Skeletal muscle satellite cell (primary cell): ENCODE measurements around the gene BMP7.

Experiments
- H3K27me3 ChIP-seq: 2 replicates; pipeline ENCODE4 v1.7.0; 2013; ENCODE audit warnings: low read length; ENCODE audit not compliant: control insufficient read depth, insufficient read depth
- H3K36me3 ChIP-seq: 2 replicates; pipeline ENCODE4 v1.7.0; 2013; ENCODE audit warnings: mild to moderate bottlenecking, control low read depth, low read length; ENCODE audit not compliant: insufficient read depth
- H3K4me1 ChIP-seq: 2 replicates; pipeline ENCODE4 v1.7.0; 2013; ENCODE audit warnings: low read length; ENCODE audit not compliant: control insufficient read depth, insufficient read depth
- H3K4me2 ChIP-seq: 2 replicates; pipeline ENCODE4 v1.7.0; 2013; ENCODE audit warnings: mild to moderate bottlenecking, low read length
- H3K4me3 ChIP-seq: 2 replicates; pipeline ENCODE4 v1.7.0; 2013; ENCODE audit warnings: low read length
- H3K9ac ChIP-seq: 2 replicates; pipeline ENCODE4 v1.7.0; 2013; ENCODE audit warnings: mild to moderate bottlenecking, low read depth, low read length, moderate library complexity
- H3K9me3 ChIP-seq: replicated peaks from 2 replicates; pipeline ENCODE4 v1.7.0; 2013; ENCODE audit warnings: mild to moderate bottlenecking, control low read depth, low read length

Gene BMP7

GRCh38 chr20:57180387-57180786 is 86.1 kb downstream of the BMP7 start:
- Histone ChIP-seq H3K27me3 (no peaks in the 10 kb centered on the region), H3K9me3 (no peaks in the 10 kb centered on the region), H3K36me3 (no peaks in the 10 kb centered on the region), H3K4me2 (no peak overlapping the region), H3K4me3 (no peak overlapping the region), H3K9ac (no peak overlapping the region), H3K4me1 (no peaks in the 10 kb centered on the region)

- no peaks in the 10 kb centered on the region for H3K27me3 ChIP-seq
- H3K4me1 ChIP-seq, result no peaks in the 10 kb centered on the region
- H3K9me3 ChIP-seq, result no peaks in the 10 kb centered on the region
- H3K9ac ChIP-seq, result no peak overlapping the region
- no peak overlapping the region for H3K4me3 ChIP-seq
- no peaks in the 10 kb centered on the region for H3K36me3 ChIP-seq
- no peak overlapping the region for H3K4me2 ChIP-seq
These were observed 87.2 kb downstream of the BMP7 start for GRCh38 chr20:57179265-57179664.

GRCh38 chr20:57178582-57179111 is 87.8 kb downstream of the BMP7 start:
- Histone ChIP-seq H3K27me3 (no peaks in the 10 kb centered on the region), H3K4me3 (no peak overlapping the region), H3K4me1 (no peaks in the 10 kb centered on the region), H3K4me2 (no peak overlapping the region), H3K9me3 (no peaks in the 10 kb centered on the region), H3K9ac (no peak overlapping the region), H3K36me3 (no peaks in the 10 kb centered on the region)

DNA sequence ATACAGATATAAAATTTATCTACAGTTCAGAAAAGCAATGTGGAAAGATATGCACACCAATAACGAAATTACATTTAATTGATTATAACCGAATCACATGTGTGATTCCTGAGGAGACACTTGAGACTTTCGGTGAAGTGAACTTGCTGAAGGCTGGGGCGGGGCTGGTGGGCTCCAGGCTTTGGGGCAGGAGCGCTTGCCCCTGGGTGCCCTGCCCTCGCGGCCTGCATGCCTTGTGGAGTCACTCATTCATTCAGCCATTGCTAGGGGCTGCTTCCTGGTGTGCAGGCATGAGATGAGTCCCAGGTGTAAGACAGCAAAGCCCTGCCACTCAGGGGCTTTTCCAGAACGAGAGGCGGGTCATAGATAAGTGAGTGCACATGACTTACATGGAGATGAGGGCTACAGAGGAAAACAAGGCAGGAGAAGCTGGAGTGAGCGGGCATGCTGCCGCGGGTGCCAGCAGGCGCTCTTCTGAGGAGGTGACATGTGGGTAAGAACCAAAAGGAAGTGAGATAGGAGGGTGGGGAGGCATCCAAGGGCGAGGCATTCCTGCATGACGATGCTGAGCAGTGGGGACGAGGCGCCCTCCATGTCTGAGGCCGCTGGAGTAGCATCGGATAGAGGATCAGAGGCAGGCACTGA is 88.7 kb downstream of the BMP7 start:
- Histone ChIP-seq H3K9ac (no peak overlapping the region), H3K4me3 (no peak overlapping the region), H3K27me3 (no peaks in the 10 kb centered on the region), H3K36me3 (no peaks in the 10 kb centered on the region), H3K4me1 (no peaks in the 10 kb centered on the region), H3K4me2 (no peak overlapping the region), H3K9me3 (no peaks in the 10 kb centered on the region)

- Histone ChIP-seq H3K9me3 (no peaks in the 10 kb centered on the region), H3K4me3 (no peak overlapping the region), H3K9ac (no peak overlapping the region), H3K36me3 (no peaks in the 10 kb centered on the region), H3K27me3 (no peaks in the 10 kb centered on the region), H3K4me1 (no peaks in the 10 kb centered on the region), H3K4me2 (no peak overlapping the region)
These were observed 89.6 kb downstream of the BMP7 start for GRCh38 chr20:57176842-57177241.

- Histone ChIP-seq H3K4me3 (no peak overlapping the region), H3K9me3 (no peaks in the 10 kb centered on the region), H3K4me1 (no peaks in the 10 kb centered on the region), H3K4me2 (no peak overlapping the region), H3K9ac (no peak overlapping the region), H3K36me3 (no peaks in the 10 kb centered on the region), H3K27me3 (no peaks in the 10 kb centered on the region)
These were observed 90.9 kb downstream of the BMP7 start for GRCh38 chr20:57175397-57176010.

GRCh38 chr20:57174737-57175136 is 91.7 kb downstream of the BMP7 start:
- Histone ChIP-seq H3K9me3 (no peaks in the 10 kb centered on the region), H3K27me3 (no peaks in the 10 kb centered on the region), H3K9ac (no peak overlapping the region), H3K4me1 (no peaks in the 10 kb centered on the region), H3K36me3 (no peaks in the 10 kb centered on the region), H3K4me3 (no peak overlapping the region), H3K4me2 (no peak overlapping the region)

DNA sequence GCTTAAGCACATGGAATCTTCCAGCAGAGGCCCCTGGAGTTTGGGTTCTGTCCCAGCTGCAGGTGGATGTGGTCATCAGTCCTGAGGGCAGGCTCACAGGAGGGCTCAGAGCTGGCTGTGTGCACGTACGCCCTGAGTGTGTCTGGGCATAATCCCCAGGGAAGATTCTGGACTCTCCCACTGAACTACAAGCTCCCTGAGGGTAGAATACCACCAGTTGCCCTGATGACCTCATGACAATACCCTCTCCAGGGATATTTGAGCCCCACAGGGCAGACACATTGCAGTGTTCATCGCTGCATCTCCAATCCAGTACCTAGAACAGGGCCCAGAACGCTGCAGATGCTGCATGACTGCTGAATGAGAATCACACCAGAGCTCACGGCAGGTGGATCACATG is 92.5 kb downstream of the BMP7 start:
- Histone ChIP-seq H3K4me2 (no peak overlapping the region), H3K4me1 (no peaks in the 10 kb centered on the region), H3K36me3 (no peaks in the 10 kb centered on the region), H3K27me3 (no peaks in the 10 kb centered on the region), H3K9ac (no peak overlapping the region), H3K9me3 (no peaks in the 10 kb centered on the region), H3K4me3 (no peak overlapping the region)

DNA sequence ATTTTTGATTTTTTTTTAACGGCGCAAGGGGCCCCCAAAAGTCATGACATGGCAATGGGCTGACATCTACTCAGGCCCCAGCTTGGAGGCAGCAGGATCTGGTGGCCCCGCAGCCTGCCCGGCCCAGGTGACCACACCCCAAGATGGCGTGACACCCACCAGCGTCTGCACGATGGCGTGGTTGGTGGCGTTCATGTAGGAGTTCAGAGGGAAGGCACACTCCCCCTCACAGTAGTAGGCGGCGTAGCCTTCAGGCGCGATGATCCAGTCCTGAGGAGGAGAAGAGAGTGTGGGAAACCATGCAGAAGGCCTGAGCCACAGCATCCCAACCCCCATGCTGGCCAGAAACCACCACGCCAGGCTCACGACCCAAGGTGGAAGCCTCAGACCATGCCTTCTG is 93.4 kb downstream of the BMP7 start:
- H3K4me2 ChIP-seq, result no peak overlapping the region
- H3K9me3 ChIP-seq, result no peaks in the 10 kb centered on the region
- H3K36me3 ChIP-seq, result no peaks in the 10 kb centered on the region
- H3K4me1 ChIP-seq, result peaks cover under 1% of the 10 kb centered on the region
- H3K9ac ChIP-seq, result no peak overlapping the region
- H3K4me3 ChIP-seq, result no peak overlapping the region
- no peaks in the 10 kb centered on the region for H3K27me3 ChIP-seq

- H3K4me3 ChIP-seq, result no peak overlapping the region
- no peak overlapping the region for H3K9ac ChIP-seq
- peaks cover 4% of the 10 kb centered on the region for H3K4me1 ChIP-seq
- H3K36me3 ChIP-seq, result no peaks in the 10 kb centered on the region
- peaks cover 5% of the 10 kb centered on the region for H3K9me3 ChIP-seq
- H3K4me2 ChIP-seq, result no peak overlapping the region
- no peaks in the 10 kb centered on the region for H3K27me3 ChIP-seq
These were observed 96.1 kb downstream of the BMP7 start for GRCh38 chr20:57170343-57170742.

GRCh38 chr20:57169162-57169561 is 97.3 kb downstream of the BMP7 start:
- no peak overlapping the region for H3K9ac ChIP-seq
- H3K36me3 ChIP-seq, result no peaks in the 10 kb centered on the region
- H3K9me3 ChIP-seq, result peaks cover 13% of the 10 kb centered on the region
- peaks cover 4% of the 10 kb centered on the region for H3K4me1 ChIP-seq
- no peaks in the 10 kb centered on the region for H3K27me3 ChIP-seq
- H3K4me3 ChIP-seq, result no peak overlapping the region
- no peak overlapping the region for H3K4me2 ChIP-seq
